Heart right ventricle (tissue), 16 donors: ENCODE results near the gene SLC22A4. TPM values are rescaled to one million over a fixed set of nuclear protein-coding genes. Genes with fewer than 3 reads are reported as not detected.

Experiments
- ATAC-seq, 8 donors: fragments of 200-7000 bp; cut with Tn5 transposase; one replicate each; pipeline ENCODE4 v1.9.1; 2020; ENCODE audit warnings: mild to moderate bottlenecking in 8 of 8, moderate library complexity in 8 of 8, moderate number of reproducible peaks in 1 of 8
- DNase-seq, 2 donors: peaks; one replicate each; pipeline ENCODE4 v3.0.0-alpha.2; 2020
- H3K27ac ChIP-seq, 10 donors: fragments of 200-600 bp; sonication (generic) in 2 of 10; one replicate each; pipeline versions ENCODE4 v1.5.0 to v1.8.0; 2020 to 2022; ENCODE audit warnings: mild to moderate bottlenecking in 3 of 10
- H3K27me3 ChIP-seq, 7 donors: fragments of 200-600 bp; one replicate each; pipeline ENCODE4 v1.8.0; 2021 to 2022; ENCODE audit warnings: mild to moderate bottlenecking in 2 of 7
- H3K36me3 ChIP-seq, 9 donors: fragments of 200-600 bp; sonication (generic) in 1 of 9; one replicate each; pipeline versions ENCODE4 v1.5.0 to v1.8.0; 2020 to 2022; ENCODE audit warnings: mild to moderate bottlenecking in 2 of 9
- H3K4me1 ChIP-seq, 9 donors: fragments of 200-600 bp; sonication (generic) in 1 of 9; one replicate each; pipeline versions ENCODE4 v1.5.0 to v1.8.0; 2020 to 2022; ENCODE audit warnings: mild to moderate bottlenecking in 4 of 9
- H3K4me3 ChIP-seq, 10 donors: fragments of 200-600 bp; sonication (generic) in 2 of 10; one replicate each; pipeline versions ENCODE4 v1.5.0 to v1.8.0; 2020 to 2022; ENCODE audit warnings: mild to moderate bottlenecking in 7 of 10, moderate library complexity in 2 of 10
- H3K9me3 ChIP-seq, 11 donors: fragments of 200-600 bp in 10 of 11; sonication (generic) in 2 of 11; one replicate each; pipeline versions ENCODE4 v1.5.0 to v1.8.0; 2013 to 2022; ENCODE audit warnings: mild to moderate bottlenecking in 2 of 11, control low read depth in 1 of 11, moderate library complexity in 1 of 11
- WGBS, 2 donors: extraction: QIAGEN DNeasy Blood & Tissue Kit; methylation state at CpG; one replicate each; pipeline ENCODE4 v1.1.7; 2013; ENCODE audit warnings: inconsistent platforms in 1 of 2; 5-methylcytosine and 5-hydroxymethylcytosine counted together
- intact Hi-C, 10 donors: fragments of 100-400 bp; cut with DNase I; formaldehyde crosslinking; loops; one replicate each; pipeline versions ENCODE4 v1.11.1 to v1.14.2; 2022
- polyA plus RNA-seq, 2 donors: library from polyadenylated mRNA; stranded (reverse); fragments of 200-250 nt; gene quantifications; one replicate each; pipeline ENCODE4 v1.2.3, GENCODE V29; 2013
- total RNA-seq, 10 donors: library from RNA; stranded (reverse); fragmentation: NEBNext Ultra II Directional in 3 of 10; extraction: Animal tissue kit (Norgen Biotek cat#: 25700) in 3 of 10; gene quantifications; one replicate each; pipeline versions ENCODE4 v1.2.1 to v1.2.4, GENCODE V29; 2021 to 2023
- TF ChIP-seq, protein P1 (sequence below), 9 donors: fragments of 200-600 bp; sonication (generic) in 2 of 9; IDR thresholded peaks; one replicate each; pipeline versions ENCODE4 v1.5.0 to v1.8.0; 2021 to 2022; ENCODE audit warnings: antibody characterized with exemption in 9 of 9, mild to moderate bottlenecking in 5 of 9, moderate library complexity in 1 of 9
- donor health status: Arrhythmogenic right ventricular cardiomyopathy.
- donor health status: ischemic (EF 13 %, LVEDD 7.1; RV severe dilation, severe dysfunction).
- donor health status: healthy with polysubstance abuse.
- donor health status: DM: no; HTN: yes; CAD: no.
- donor health status: DM: no; HTN: no; CAD: no.
- donor health status: ischemic (EF 25% LVEDD 6.9; RV normal size, moderate dysfunction).
- donor health status: ischemic (EF 25% LVEDD 5.7; RV mildly dilated, moderate dysfunction).
- donor health status: healthy.
- donor health status: DM: yes; HTN: yes; CAD: no.
- donor health status: Ischemic cardiomyopathy.
- donor health status: ischemic (EF 35%, LVEDD 5.7; RV mildly dilated, moderate dysfunction).
- donor health status: nonischemic (EF 11% LVEDD 7.7; RV severe dilation, severe dysfunction).
- donor health status: DM: yes; HTN: yes; CAD: no.
- donor health status: PGD.
- donor health status: ischemic (EF 29% LVEDD 5.4; RV normal size, mild dysfunction).
- donor health status: nonischemic (EF 23%, LVEDD 6.1; RV moderate dilation, normal function).

SLC22A4 gene
- total and polyA plus RNA-seq, 12 donors = 0.39 to 9.0 (median 2.1) TPM

DNA sequence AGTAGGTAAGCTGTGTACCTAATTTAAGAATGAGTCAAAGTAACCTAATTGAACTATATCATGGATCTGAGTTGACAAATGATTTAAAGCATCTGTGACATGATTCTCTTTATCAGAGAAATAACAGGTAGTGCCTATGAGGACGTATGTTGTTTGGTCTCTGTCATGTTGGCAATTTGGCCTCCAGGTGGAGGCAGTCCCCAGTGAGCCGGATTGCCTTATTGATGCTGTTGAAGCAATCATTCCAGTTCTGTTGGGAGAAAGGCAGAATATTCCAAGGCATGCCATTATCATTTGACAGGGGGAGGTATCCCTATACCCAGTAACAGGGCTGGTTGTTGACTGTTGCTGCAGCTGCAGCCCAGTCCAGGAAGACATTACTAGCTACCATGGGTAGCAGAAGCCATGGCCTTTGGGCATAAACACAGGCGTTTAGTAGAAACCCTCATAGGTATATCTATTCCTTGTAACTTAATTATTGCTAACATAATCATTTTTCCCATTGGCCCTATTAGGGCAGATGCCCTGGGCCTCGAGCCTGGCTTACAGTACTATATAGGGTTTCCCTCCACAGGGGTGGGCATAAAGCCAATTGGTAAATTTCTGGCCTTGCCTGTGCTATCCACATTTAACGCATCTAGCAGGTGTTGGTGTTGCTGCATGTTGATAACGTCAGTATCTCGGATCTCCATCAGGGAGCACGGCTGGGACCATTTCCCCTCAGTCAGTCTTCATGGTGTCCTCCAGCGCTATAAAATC lies 12.2 kb upstream of the SLC22A4 start:
- H3K27ac ChIP-seq = no peak overlapping the region
- TF ChIP-seq, protein P1, sequence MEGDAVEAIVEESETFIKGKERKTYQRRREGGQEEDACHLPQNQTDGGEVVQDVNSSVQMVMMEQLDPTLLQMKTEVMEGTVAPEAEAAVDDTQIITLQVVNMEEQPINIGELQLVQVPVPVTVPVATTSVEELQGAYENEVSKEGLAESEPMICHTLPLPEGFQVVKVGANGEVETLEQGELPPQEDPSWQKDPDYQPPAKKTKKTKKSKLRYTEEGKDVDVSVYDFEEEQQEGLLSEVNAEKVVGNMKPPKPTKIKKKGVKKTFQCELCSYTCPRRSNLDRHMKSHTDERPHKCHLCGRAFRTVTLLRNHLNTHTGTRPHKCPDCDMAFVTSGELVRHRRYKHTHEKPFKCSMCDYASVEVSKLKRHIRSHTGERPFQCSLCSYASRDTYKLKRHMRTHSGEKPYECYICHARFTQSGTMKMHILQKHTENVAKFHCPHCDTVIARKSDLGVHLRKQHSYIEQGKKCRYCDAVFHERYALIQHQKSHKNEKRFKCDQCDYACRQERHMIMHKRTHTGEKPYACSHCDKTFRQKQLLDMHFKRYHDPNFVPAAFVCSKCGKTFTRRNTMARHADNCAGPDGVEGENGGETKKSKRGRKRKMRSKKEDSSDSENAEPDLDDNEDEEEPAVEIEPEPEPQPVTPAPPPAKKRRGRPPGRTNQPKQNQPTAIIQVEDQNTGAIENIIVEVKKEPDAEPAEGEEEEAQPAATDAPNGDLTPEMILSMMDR (IDR thresholded peaks at IDR 0.05) = no peak
- H3K27me3 ChIP-seq = no peaks in the 10 kb centered on the region
- DNase-seq (no peak), ATAC-seq (no peak)
- WGBS, 2 donors = 79 to 85% methylated on average over 9 of the region's 9 CpGs
- H3K9me3 ChIP-seq = no peaks in the 10 kb centered on the region
- H3K36me3 ChIP-seq = no peaks in the 10 kb centered on the region
- no peak overlapping the region for H3K4me3 ChIP-seq
- H3K4me1 ChIP-seq = peaks cover 0 to 5% (median 0%) of the 10 kb centered on the region in 9 donors
- intact Hi-C loops = loop anchor here in 1 of 10 donors (5.0 kb wide), 1 partner anchor 45 kb away; no protein-coding TSS in a partner anchor

DNA sequence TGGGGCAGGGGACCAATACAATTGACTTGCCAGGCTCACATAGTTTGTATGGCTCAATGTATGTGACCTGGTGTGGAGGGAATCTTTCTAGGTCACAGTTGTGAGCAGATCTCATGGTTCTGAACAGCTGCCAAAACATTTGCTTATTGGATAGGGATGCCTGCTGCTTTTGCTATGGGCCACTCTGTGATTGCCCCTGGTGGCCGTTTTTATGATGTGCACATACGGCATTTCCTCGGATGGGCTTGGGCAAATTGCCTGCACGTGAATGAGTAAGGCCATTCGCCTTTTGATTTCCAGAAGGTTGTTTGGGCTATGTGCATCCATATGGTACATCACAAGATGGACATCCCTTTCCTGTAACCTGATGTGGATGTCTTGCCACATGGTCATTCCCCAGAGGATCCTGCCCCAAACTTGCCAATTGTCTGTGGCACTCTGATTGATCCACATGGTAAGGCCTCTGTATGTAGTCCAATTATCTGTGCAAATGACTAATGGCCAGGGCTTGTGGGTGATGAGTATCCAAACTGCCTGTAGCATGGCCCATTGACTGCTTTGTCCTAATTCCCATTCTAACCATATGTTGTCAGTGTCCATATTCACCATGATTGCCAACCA lies 10.7 kb upstream of the SLC22A4 start:
- no peaks in the 10 kb centered on the region for H3K9me3 ChIP-seq
- H3K36me3 ChIP-seq = no peaks in the 10 kb centered on the region
- no peaks in the 10 kb centered on the region for H3K27me3 ChIP-seq
- H3K4me3 ChIP-seq = no peak overlapping the region
- 16 to 19% methylated on average over 5 of the region's 5 CpGs for WGBS, 2 donors
- H3K27ac ChIP-seq = no peak overlapping the region
- ATAC-seq = peak in 7 of 8 donors; percentile 54 to 77 (median 69)
- TF ChIP-seq, protein P1 (IDR thresholded peaks at IDR 0.05) = peak; percentile 38 to 67 (median 57)
- peak in 1 of 2 donors; percentile 43 for DNase-seq
- intact Hi-C loops = loop anchor here in 1 of 10 donors (5.0 kb wide), 1 partner anchor 46 kb away; no protein-coding TSS in a partner anchor
- peaks cover 0 to 5% (median 0%) of the 10 kb centered on the region in 9 donors for H3K4me1 ChIP-seq

DNA sequence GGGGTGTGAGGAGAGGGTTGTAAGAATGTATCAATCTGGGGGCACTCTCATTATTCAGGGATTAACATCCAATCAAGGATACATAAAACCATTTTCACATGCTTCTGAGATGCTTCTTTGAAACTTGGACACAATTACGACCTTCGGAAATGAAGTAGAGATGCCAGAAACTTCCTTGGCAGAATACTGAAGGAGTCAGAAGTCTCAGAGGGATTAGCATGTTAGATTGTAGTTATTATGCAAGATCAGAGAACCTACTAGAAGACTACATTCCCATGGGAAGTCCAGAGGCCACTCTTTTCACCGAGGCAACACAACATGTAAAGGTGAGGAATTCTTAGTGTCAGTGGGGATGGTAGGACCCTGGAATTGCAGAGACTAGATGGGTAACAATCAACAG lies 5.1 kb upstream of the SLC22A4 start:
- intact Hi-C loops = no loop called here
- peaks cover 0 to 10% (median 8%) of the 10 kb centered on the region in 9 donors for H3K4me1 ChIP-seq
- H3K27me3 ChIP-seq = no peaks in the 10 kb centered on the region
- H3K27ac ChIP-seq = no peak overlapping the region
- ATAC-seq (no peak), DNase-seq (no peak)
- H3K36me3 ChIP-seq = no peaks in the 10 kb centered on the region
- 67 to 72% methylated on average over 3 of the region's 3 CpGs for WGBS, 2 donors
- no peaks in the 10 kb centered on the region for H3K9me3 ChIP-seq
- no peak overlapping the region for H3K4me3 ChIP-seq
- TF ChIP-seq, protein P1 (IDR thresholded peaks at IDR 0.05) = no peak

DNA sequence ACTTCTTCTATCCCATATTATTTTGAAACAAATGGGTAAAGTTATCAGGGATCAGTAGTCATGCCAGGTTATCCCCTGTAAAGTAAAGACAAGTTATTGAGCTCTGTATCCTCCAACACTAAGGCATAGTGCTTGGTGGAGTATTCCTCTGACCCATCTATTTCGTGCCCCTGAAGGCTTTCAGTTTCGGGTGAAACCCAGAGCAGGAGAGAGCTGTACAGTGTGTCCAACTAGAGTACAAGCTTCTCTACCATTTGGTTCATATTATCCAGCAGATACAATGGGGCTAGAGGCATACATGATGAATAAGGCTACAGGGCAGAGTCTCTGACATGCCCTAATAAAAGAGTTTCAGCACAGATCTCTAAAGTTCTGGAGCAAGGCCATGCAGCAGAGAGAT lies 3.2 kb upstream of the SLC22A4 start:
- Histone ChIP-seq H3K9me3 (no peaks in the 10 kb centered on the region), H3K27me3 (no peaks in the 10 kb centered on the region), H3K36me3 (no peaks in the 10 kb centered on the region), H3K4me3 (no peak overlapping the region), H3K4me1 (peaks cover 5 to 27% (median 25%) of the 10 kb centered on the region in 9 donors), H3K27ac (no peak overlapping the region)
- no peak for ATAC-seq
- intact Hi-C loops = loop anchor here in 7 of 10 donors (5.0 to 10.0 kb wide), 5 partner anchors 64 to 204 kb away; partner anchors contain the start of genes IRF1 (in 5 of the 7), P4HA2 (in 2 of the 7) and SLC22A5 (in 1 of the 7)
- DNase-seq = no peak
- WGBS, 2 donors = 98% methylated on average over 2 of the region's 2 CpGs
- TF ChIP-seq, protein P1 (IDR thresholded peaks at IDR 0.05) = no peak
